ENCODE measurements around the gene SLC2A8.

GRCh38 chr9:127380479-127380878 is 16.5 kb upstream of the SLC2A8 start:
- TF ChIP-seq, protein P1, sequence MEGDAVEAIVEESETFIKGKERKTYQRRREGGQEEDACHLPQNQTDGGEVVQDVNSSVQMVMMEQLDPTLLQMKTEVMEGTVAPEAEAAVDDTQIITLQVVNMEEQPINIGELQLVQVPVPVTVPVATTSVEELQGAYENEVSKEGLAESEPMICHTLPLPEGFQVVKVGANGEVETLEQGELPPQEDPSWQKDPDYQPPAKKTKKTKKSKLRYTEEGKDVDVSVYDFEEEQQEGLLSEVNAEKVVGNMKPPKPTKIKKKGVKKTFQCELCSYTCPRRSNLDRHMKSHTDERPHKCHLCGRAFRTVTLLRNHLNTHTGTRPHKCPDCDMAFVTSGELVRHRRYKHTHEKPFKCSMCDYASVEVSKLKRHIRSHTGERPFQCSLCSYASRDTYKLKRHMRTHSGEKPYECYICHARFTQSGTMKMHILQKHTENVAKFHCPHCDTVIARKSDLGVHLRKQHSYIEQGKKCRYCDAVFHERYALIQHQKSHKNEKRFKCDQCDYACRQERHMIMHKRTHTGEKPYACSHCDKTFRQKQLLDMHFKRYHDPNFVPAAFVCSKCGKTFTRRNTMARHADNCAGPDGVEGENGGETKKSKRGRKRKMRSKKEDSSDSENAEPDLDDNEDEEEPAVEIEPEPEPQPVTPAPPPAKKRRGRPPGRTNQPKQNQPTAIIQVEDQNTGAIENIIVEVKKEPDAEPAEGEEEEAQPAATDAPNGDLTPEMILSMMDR (IDR thresholded peaks at IDR 0.05; ENCODE audit: low read depth, low read length) = no peak
- TF ChIP-seq MYC (IDR thresholded peaks at IDR 0.05; ENCODE audit: low read depth, low read length) = no peak
- TF ChIP-seq, protein P2, sequence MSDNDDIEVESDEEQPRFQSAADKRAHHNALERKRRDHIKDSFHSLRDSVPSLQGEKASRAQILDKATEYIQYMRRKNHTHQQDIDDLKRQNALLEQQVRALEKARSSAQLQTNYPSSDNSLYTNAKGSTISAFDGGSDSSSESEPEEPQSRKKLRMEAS (IDR thresholded peaks at IDR 0.05; ENCODE audit: low read depth, low read length) = no peak
